Stimulated activated CD8-positive, alpha-beta memory T cell treated with anti-CD3 and anti-CD28 coated beads, Interleukin-7, amount 100 ng/mL, for 1 hour (primary cell): ENCODE data around the gene LPP.

Experiments
- DNase-seq, 2 donors: peaks; one replicate each; pipeline ENCODE4 v3.0.0-alpha.2; 2020; ENCODE audit warnings: low read depth in 2 of 2

LPP gene

DNA sequence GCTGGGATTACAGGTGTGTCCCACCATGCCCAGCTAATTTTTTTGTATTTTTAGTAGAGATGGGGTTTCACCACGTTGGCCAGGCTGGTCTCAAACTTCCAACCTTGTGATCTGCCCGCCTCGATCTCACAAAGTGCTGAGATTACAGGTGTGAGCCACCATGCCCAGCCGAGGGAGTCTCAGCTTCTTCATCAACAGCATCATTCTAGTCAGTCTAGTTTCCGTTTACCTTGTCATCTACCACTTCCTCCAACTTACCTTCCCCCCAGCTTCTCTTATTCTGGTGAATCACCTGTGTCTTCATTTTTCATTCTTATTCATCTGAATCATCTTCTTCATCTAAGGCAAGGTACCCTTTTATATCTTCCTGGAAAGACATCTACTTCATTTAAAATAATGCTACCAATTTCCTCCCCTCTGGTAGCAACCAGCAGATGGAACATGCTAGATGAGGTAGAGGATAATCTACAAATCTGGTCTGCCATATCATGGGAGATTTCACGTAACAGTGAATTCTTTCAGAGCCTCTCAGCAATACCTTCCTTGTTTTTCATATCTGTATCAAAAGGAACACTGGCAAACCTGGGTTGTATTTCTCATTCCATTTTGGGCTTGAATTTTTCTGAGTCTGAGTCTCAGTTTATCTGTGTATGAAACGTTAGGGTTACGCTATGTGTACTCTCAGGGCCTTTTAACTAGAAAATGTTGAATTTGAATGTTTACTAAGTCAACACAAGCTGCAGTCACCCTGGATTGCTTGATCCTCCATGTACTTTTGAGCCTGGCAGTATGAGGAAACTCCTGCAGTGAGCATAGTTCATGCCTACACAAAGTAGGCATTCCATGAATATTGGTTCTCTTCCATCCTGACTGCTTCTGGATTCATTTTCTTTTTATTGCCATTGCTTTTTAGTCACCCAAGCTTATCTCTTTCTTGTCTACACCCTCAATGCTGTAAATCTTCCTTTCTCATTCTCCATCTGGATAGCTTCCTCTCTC lies 16.8 kb downstream of the LPP start:
- no peak for DNase-seq

DNA sequence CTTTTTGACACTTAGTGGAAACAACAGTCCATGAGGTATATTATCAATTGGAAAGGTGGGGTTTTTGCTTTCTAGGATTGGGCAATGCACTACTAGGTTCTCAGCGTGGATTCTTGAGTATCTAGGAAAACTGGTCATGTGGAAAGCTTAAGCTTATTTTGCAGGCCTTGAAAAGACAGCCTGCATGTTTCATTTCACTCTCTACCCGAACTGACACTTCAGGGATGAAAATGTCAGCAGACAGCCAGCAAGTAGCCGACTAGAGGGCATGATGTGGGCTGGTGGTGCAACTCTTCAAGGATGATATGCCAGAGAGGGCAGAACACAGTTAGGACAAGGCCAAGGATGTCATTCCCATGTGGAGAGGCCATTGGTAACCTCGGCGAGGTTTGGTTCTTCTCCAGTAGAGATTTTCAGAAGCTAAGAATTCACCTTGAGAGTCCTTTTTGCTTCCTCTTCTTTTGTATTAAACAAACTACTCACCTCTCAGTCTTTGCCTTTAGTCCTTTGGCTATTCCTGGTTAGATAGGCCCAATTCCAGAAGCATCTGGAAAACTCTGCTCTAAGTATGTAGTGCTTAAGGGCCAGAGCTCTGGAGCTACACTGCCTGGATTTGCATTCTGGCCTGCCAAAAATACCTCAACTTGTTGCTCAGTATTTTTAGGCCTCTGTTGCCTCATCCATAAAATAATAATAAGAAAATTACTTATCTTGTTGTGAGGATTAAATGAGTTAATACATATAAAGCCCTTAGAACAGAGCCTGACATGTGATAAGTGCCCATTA lies 17.9 kb downstream of the LPP start:
- no peak for DNase-seq

DNA sequence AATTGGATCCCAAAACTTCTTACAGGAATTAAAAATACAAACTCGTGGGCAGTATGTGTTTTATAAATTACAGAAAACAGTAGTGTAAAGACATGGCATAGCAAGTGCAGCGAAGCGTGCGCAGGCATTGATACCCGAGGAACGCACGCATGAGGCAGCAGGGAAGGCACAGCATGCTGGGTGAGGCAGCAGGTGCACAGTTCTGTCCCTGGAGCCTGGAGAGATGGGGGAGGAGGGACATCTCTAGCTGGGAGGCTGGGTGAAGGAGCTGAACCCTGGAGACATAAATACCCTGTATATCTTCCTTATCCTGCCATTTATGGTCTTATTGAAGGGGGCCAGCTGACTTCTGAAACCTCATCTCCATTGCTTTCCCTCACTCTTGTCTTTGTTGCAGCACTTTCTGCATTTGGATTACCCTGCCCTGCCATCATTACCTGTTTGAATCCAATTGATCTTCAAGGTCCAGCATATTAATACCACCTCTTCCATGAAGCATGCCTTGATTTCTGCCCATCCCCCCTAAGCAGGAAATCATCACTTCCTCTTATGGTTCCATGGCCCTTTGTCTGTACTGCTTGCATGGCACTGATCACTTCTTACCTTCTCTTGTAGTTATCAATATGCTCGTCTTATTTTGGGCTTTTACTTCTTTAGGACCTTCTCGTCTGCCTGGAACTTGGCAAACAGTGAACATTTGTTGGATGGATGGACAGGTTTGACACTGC lies 20.5 kb downstream of the LPP start:
- DNase-seq: no peak

DNA sequence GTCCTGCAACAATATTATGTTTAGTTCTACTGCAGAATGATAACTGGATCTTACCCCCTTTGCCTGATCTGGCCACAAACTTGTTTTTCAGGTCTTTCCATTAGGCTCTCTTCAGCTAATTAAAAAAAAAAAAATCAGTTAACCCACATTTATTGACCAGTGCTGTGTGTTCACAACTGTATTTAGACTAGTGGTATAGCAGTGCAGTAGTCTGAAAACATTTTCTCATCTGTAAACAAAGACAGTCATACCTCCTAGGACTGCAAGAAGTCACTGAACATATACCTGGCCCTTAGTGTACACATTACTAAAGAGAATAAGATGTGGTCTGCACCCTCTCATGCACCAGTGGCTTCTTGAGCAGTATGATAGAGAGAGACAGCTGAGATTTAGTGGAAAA lies 22.5 kb downstream of the LPP start:
- DNase-seq: no peak

DNA sequence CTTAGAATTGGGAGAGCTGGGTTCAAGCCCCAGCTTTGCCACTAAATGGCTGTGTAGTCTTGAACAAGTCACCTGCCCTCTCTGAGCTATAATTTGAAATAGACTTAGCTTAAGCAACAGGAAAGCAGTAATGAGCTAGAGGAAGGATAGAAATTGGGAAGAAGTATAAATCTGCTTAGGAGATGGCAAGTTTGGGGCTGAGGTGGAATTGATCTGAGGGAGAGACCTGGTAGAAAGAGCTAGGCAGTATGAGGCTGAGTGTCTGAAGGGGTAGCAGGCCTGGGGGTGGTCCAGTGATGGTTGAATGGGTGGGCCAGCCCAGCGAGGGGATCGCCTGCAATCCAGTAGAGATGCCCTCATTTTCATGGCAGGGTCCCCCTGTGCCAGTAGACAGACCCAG lies 22.9 kb downstream of the LPP start:
- no peak for DNase-seq

DNA sequence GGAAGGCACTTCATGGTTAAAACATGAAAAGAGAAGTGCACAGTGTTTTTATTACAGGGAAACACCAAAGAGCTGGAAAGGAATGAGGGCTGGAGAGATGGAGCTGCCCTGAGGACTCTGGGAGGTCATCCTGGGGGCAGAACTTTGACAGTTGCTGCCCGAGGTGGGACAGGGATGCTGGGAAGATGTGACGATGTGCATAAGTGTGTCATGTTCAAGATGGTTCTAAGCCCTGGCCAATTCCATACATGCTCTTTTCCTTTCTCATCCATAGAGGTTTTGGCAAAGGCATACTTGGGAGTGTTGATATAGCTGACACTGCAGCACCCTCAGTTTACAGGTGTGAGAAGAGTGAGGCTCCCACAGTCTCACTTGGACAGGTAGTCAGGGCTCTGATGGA lies 23.8 kb downstream of the LPP start:
- no peak for DNase-seq

DNA sequence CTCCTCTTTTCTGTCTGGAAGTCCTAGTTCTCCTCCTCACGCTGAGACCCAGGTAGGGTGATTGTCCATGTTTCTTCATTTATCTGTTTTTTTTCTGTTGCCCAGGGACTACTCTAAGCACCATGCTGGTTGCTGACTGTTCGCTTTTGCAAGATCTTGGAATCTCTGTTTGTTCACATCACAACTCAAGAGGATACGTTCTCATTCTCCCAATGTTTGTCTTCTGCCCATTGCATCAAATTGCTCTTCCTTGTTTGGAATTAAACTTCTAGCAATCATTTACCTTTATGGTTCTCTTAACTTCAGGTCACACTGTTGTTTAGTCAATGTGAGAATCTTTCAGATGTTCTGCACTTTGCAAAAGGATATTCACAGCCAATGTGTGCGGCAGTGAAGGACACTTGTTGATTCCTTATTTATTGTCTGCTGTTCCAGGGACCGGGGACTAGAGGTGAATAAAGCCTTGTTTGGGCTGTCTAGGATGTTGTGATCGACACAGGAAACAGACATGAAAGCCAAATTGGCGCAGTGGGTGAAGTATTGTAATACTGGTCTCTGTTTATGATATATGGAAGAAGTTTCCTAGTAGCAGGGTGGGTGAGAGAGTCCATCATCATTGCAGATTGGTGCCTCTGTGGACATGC lies 24.5 kb downstream of the LPP start:
- DNase-seq: no peak

DNA sequence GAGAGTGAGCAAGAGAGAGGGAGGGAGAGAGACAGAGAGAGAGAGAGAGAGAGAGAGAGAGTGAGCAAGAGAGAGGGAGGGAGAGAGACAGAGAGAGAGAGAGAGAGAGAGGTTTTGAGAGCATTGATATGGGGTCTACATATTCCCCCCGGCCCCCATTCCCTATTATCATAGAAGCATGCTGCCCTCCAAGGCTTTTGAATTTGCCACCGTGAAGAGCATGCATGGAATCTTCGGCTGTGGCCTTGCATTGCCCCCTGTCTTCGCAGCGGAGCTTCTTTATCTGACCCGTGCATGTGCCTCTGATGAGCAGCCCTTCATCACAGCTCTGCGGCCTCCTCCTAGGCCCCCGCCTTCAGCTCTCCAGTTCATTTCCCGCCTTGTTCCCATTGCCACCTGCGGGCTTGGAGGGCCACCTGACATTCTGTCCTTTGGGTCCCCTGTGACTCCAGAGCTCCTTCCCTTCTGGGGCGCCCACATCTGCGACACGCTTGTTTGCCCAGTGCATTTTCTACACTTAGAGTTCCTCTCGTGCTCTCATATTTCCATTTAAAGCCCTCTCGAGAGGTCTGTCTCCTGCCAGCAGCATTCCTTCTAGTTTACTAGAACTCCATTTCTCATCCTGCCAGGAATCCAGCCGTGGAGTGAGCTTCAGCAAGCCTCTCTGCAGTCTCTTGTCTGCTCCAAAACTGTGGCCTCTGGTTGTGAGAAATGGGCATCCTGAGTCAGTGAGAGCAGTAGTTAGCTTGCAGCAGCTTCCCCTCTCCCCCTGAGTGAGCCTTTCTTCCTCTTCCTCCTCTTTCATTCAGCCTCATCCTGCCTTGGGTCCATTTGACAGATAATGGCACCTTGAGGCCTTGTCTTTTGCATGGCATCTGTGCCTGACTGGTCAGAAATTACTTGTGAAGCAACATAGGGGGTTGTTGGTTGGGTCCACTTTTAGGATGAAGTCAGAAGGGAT lies 25.3 kb downstream of the LPP start:
- no peak for DNase-seq

DNA sequence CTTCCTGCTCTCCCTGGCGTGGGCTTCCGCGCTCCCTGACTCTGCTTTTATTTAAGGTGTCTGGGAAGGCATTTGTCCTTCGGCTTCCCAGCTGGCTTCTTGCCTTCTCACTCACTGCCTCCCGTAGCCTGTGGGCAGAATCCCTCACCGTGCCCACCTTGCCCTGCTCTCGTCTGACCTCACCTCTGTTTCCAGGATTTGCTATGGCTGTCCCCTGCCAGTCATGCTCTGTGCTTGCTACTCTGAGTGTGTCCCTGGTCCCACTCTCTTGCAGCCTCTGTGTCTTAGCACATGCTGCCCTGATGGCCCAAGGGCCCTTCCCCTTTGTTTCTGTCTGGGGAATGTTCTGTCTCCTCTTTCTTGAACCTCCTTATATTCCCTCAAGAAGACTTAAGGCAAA lies 26.2 kb downstream of the LPP start:
- no peak for DNase-seq

DNA sequence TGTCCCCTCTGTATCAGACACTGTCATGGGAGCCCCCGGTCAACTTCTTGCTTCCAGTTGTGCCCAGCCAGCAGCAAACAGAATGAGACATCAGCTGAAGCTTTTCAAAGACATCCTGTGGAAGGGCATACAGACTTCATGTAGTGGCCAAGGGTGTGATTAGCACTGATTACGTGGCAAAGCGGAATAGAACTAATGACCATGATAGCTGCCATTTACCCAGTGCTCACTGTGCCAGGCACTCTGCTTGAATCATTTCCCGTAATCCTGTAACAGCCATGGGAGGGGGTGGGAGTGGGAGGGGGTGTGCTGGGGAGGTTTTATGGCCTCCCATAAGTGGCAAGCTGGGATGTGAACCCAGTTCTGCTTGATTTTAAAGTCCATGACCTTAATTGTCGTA lies 29.5 kb downstream of the LPP start:
- no peak for DNase-seq

DNA sequence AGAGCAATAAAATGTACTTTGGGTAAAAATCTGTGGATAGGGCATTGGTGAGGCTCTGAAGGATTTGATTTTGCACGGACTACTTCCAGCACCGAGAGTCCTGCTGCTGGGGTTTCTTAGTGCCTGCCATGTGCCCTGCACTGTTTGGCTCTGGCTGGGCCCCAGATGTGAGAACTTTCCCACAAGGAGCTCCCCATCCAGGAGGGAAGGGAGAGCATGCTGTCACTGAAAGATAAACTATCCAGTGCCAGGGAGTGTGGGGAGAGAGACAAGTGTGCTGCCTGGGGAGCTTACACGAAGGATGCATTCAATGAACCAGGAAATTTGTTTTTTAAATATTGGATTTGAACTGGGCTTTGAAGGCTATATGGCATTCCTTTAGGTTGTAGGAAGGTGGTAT lies 30.2 kb downstream of the LPP start:
- DNase-seq: no peak

DNA sequence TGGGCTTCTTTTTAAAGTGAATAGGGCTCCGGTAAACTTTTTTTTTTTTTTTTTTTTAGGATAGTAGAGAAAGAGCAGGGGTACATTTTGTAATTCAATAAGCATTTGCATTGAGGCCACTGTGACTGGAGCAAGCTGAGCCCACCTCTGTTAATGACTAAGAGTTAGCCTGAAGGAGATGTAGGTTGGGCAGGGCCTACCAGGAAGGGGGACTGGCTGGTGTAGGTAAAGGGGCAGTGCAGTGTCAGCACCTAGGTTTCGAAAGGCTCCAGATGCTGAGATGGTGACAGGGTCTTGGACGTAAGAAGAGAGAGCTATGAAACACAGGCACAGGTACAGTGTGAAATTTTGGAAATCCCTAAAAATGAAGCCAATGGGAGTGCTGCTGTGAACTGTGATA lies 30.7 kb downstream of the LPP start:
- no peak for DNase-seq

DNA sequence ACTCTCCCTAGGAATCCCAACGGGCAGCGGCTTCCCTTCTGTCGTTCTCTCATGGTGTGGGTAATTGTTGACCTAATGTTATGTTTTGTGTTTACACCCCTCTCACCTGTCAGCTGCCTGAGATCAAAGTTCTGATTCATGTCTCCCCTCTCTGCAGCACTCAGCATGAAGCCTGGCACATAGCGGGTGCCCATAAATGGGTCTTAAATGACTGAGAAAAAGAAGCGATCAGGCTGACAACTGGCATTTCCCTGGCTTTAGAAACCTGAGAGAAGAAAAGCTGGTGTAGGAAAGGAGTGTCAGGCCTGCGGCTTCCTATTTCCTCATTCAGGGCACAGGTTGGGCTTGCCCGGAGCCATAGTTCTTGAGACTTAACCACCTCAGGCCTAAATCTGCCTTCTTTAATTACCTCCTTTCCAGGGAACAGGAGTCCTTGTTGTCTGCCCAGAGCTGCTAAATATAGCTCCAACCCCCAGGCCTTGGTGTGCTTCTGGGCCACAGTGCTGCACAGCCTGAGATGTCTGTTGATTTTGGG lies 31.8 kb downstream of the LPP start:
- no peak for DNase-seq

DNA sequence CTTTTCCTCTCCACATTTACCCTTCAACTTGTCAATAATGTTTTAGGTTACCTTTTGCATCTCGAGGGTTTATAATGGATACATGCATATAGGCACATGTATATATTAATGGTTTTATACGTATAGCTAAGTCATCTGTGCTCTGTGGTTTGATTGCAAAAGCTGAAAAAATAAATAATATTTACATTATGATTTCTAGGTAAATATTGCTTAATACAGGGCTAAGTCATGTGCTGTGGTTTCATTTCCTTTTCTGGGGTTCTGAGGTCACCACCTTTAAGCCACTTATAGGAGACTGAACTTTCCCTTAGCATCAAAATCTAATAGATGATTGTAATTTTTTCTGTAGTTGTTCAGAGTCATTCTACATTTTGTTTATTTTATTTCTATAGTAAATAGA lies 33.1 kb downstream of the LPP start:
- no peak for DNase-seq

DNA sequence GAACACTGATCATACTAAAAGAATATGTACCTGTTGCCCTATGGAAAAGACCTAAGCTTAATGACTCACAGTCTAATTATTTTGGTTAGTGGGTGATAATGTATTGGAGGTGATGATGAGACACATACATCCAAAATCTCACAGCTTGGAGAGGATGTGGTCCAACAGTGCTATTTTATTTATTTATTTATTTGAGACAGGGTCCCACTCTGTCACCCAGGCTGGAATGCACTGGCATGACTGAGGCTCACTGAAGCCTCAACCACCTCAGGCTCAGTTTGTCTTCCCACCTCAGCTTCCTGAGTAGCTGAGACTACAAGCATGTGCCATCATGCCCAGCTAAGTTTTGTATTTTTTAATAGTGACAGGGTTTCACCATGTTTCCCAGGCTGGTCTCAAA lies 35.0 kb downstream of the LPP start:
- no peak for DNase-seq

DNA sequence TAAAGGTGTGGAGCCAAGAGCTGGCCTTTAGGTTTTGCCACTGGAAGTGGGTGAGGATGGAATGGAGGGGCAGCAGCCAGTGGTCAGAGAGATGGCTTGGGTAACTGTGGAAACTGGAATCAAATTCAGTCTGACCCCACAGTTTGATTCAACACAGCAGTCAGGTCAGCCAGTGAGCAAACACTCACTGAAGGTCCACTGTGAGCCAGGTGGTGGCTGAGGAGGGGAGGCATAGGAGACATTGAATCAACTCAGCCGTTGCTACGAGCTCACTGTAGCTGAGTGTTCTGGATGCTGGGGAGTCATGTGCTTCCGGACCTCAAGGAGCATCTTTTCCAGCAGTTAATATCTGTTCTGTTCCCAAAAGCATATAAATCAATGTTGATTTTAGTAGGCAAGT lies 37.5 kb downstream of the LPP start:
- DNase-seq: no peak

DNA sequence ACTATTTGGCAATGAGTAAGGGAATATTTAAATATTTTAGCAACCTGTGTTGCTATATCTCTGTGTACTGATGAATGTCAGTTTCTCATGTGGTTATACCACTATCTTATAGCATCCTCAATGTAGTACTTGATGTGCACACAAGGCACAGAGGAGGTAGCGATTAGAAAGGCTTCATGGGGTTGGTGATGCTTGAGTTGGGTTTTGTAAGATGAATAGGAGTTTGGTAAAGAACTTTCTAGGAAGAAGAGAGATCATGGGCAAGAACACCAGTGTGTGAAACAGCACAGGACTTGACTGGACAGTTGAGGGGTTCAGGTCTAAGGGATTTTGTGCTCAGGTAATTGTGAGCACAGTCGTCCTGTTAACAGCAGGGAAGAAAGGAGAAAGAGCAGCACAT lies 38.1 kb downstream of the LPP start:
- DNase-seq: no peak

DNA sequence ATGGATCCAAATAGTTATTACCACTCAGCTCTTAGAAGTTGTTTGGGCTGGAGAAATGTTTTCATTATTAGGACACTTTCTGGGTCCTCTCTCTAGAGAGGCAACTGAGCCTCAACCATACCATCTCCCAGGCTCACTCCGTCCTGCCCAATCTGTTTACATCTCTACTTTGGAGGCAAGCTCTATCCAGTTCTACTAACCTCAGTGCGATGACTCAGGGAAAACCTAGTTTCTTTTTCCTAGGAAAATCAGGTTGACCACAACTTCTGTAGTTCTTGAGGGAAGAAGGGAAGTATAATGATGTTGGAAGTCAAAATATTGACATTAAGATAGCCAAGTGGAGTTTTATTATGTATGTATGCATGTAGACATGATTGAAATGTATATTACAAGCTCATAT lies 40.4 kb downstream of the LPP start:
- DNase-seq: no peak

DNA sequence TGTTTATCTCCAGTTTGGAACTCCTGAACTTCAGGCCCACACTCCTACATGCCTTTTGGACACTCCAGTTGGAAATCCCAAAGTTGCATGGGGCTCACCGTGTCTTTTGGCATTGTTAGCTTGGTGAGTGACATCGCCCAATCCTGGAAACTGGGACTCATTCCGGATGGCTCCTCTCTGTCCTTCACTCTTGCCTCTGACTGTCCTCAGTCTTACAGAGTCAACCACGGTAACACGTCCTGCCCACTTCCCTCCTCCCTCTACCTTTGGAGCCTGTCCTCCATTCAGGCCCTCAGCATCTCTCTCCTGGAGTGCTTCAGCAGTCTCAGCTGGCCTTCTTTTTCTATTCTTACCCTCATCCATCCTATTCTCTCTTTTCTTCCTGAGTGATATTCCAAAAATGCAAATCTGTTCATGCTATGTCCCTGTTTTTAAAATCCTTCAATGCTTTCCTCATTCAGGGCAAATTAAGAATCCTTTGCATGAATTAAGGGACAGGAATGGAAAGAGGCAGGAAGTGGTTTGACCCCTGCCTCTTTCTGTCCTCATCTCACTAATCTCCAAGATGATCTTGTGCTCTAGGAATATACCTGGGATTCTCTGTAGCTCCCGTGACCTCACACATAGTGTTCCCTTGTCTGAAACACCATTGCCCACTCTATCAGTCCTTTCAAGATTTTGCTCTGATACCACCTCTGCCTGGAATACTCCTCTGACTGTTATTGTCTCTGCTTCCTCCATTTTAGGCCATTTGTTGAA lies 42.5 kb downstream of the LPP start:
- no peak for DNase-seq

DNA sequence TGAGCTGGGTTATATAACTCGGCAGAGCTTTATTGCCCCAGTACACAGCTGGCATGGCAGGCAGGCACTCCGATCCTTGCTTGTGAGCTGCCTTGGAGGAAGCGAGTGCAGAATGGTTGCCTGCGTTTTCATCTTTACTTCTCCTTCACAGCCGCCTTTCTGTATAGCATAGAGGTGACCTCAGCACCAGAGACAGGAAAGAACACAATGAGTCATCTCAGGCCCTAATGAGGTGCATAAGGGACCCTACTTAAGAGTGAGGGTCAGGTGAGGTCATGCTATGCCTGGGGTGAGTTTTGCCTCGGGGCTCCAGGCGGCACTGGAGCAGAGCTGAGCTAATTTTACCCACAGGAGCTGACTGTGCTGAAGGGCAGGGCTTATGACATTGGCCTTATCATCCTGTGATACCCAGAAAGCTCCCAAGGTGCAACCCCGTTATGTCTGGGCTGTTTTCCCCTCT lies 43.5 kb downstream of the LPP start:
- DNase-seq: no peak
